GM19351 (cell line): Measurements from ENCODE around the gene LYRM4.
A peak's percentile ranks its signal among the peaks of the same experiment; 100 is the strongest.

ENCODE experiments used
- ATAC-seq: cut with Tn5 transposase; IDR thresholded peaks from one replicate; pipeline ENCODE4 v1.9.1; 2021; ENCODE audit warnings: mild to moderate bottlenecking, moderate library complexity; ENCODE audit not compliant: unreplicated experiment

The LYRM4 gene

DNA sequence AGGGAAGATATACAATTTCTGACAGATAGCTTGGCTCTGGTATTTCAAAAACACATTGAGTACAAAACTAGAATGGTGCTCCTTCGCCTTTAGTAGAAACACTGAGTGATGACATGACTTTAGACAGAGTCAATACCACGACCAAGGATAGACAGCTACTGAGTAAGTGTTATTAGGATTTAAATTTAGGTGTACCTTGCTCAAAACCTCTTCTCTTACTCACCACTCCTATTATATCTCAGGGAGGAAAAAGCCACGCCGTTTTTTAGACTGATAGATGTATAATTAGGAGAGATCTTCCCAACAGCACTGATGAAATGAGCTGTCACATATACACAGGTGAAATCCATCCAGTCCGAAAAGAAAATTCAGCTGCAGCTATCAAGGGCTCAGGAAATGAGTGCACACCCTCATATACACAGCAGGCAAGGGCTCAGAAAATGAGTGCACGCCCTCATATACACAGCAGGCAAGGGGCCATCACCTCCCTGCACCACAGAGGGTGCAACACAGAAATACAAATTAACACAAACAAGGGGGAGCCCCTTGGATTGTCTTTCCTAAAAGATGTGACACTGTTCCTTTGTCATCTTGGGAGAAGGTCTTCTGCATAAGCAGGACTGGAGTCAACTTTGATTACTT, 53.7 kb downstream of the LYRM4 start:
- ATAC-seq: no peak

DNA sequence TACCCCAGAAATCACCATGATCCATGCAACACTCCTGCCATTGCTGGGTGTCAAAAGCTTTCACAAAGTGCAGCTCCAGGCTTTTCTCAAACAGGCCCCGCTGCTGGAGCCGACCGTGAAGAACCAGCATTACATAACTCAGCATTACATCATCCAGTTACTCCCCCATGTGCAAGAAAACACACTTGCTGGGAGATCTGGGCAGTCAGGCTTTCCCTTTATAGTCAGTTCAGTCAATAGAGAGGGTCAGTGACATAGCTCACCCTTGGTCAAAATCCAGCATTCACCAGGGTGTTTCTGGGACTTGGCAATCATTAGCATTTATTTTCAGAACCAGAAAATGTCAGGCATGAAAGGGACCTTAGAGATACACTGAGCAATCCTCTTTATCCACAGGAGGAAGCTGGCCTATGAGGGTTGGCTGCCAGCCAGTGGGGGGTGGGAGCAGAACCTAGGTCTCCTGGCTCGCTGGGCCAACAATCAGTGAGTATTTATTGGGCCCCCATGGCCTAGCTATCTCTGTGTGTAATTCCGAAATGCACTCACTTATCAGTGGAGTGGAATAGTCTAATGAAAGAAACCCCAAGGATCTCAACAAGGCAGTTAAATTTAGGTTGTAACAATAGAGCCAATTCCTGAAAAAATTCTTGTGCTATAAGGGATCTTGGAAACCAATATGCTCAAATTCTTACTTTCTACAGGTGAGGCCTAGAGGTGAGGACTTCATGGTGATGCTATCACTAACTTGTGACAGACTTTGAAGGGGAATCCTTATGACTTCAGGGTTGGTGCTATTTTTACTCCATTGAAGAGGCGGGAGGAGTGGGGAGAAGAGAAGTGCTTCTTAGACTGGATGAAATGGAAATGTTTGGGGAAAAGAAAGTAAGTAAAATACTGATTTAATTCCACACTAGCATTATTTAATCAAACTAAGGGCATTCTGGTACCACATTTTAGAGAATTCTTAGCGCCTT, 54.6 kb downstream of the LYRM4 start:
- ATAC-seq: no peak

DNA sequence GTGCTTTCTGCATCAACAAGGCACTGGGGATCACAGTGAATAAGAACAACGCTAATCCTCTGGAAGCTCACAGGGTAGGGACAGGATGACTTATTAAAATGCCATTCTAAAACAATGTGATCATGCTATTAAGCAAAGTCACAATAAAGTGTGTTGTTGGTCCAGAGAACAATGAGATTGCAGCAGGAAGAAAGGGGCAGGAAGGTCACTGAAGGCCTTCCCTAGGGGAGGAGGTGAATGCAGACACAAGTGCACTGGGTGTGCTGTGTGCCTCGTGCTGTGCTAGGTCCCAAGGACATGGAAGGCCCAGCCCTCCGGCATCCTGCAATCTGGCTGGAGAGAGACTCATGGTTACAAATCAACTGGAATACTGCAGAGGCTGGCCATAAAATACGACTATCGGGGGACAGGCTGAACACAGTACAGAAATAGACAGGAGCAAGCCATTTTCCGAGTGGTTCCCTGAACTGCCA, 55.7 kb downstream of the LYRM4 start:
- no peak for ATAC-seq

DNA sequence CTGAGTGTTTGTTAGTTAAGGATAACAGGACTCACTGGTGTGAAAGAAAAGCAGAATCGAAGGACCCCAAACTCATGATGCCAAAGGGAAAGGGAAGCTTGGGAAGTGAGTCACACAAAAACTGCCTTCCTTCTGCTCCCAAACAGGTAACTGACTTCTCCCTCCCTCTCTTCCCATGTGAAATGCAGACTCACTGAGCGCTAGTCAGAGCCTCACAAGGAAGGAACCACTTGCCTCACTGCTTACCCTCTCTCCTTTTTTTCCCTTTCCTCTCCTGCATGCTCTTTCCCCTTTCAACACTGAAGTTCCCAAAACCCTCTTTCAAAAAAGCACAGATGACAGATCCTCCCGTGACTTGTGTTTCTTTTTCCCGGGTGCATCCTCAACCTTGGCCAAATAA, 56.4 kb downstream of the LYRM4 start:
- no peak for ATAC-seq

DNA sequence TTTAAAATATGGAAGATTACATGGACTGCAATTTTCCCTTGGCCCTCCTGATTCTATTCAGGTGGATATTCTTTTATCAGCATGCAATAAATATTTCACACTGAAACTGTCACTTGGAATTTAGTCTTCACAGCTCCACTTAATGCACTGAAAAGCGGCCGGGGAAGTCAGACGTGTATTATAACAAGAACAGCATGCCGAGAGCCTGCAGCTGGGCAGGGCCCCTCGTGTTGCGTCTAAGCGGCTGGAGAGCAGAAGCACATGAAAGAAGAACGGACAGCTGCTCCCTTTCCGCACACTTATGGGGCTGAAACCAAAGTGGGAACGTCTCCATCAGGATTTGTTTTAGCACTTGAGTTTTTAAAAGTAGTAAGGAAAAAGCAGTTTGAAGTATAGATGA, 57.2 kb downstream of the LYRM4 start:
- ATAC-seq: no peak

DNA sequence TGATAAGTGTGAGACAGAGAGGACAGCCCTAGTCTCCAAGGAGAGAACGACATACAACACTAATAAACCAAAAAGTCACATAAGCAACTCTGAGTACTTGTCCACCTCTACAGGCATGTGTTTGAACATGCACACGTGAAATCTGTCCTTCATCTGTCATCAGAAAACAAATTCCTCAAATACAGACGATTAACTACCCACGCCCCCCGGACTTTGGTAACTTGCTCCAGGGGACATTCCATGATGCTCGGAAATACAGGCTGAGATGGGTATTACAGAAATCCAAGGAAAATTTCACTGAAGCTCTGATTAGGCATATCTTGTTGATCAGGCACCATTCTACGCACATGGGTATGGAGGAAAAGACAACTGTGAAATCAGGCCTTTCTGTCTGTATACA, 57.8 kb downstream of the LYRM4 start:
- ATAC-seq: no peak

DNA sequence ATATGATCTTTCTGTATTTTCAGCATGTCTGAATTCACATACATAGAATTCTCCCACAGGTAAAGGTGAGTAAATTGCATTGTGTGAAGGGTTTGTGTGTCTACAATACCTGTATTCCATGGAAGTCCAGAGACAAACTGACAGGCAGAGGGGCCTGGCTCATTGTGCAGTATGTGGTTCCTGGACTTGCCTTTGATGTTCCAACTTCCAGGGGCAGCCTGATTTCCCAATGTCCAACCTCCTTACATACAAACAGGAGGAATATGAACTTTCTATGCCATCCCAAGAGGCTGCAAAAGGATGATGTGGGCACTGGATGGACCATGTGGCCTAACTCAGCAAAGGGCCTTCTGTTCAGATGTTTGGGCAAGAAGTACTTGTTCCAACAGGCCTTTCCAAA, 58.5 kb downstream of the LYRM4 start:
- no peak for ATAC-seq

DNA sequence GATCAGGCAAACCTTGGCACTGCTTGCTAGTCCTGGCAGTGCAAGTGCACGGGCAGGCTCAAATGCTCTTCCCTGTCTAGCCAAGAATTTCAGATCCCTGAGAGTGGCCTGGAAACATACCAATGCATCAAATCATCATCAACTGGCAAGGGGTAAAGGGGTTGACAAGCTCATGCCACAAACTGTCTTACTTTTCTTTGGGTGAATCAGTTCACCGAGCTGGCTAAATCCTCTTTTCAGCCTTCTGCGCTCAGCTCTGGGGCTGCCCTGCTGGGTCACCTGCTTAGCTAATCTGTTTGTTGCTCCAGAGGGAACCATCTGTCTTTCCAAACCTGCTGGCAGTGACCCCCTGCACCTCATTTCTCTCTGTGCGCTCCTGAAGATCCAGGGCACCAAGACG, 59.5 kb downstream of the LYRM4 start:
- no peak for ATAC-seq

DNA sequence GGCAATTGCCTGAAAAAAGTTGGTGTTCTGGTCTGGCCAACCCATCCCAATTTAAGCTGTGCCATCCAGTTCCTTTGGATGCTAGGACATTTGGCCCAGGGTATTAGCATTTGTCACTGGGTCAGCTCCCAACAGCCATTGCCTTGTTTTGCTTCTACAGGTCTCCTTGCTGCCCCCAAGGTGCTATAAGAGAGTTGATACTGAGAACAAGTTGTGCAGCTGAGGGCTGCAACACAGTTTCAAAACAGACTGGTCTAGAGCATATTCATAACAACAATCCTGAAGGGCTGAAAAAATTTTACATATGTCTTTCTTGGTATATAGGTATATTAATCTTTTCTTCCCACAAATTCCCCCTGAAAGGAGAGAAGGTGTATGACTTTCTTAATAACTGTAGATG, 61.0 kb downstream of the LYRM4 start:
- ATAC-seq: no peak

DNA sequence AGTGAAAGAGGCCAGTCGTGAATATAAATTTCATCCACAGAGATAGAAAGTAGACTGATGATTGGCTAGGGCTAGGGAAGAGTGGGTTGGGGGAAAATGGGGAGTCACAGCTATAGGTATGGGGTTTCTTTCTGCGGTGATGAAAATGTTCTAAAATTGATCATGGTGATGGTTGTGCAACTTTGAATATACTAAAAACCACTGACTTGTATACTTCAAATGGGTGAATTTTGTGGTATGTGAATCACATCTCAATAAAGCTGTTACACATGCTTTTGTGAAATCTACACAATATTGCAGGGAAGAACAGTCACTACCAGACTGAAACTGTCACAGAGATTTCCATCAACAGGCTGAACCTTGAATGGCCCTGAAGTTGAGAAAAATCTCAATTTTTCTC, 61.5 kb downstream of the LYRM4 start:
- ATAC-seq: no peak

DNA sequence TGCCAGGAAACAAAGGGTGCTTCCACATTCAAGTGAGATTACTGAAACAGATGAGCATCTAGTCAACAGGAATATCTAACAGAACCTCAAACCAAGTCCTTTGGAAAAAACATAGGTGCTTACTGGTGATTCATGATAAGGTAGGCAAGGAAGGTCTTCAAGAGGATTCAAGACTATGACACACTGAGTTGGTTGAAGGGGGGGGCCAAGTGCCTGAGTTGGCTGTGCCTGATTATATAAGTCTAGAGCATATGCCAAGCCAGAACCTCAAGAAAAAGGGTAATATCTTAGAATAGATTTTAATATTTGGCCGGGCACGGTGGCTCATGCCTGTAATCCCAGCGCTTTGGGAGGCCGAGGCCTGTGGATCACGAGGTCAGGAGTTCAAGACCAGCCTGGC, 63.7 kb downstream of the LYRM4 start:
- ATAC-seq: no peak

DNA sequence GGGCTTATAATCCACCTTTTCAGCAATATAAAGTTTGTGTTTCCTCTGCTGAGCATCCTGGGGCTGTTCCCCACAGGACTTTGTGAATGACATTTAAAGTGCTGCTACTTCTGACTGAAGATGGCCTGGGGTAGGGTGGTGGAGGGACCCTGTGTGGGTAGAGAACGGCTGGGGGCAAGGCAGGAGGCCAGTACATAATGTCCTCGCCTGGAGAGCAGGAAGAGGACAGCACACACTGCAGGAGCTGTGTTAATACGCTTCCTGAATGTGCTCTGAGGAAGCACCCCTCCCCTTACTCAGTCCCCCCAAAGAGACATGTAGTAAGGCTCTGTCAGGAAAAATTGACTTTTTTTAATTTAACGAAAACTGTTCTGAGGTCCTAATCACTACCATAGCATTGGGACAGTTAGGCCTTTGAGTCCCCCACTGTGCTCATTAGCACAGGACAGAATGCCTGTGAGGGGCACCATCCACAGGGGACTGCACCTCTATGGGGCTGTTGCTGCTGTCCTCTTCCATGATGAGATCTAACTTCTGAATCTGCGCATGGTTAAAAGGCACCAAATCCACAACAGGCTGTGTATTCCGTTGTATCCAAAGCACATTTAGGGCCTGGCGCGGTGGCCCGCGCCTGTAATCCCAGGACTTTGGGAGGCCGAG, 68.5 kb downstream of the LYRM4 start:
- ATAC-seq: no peak

DNA sequence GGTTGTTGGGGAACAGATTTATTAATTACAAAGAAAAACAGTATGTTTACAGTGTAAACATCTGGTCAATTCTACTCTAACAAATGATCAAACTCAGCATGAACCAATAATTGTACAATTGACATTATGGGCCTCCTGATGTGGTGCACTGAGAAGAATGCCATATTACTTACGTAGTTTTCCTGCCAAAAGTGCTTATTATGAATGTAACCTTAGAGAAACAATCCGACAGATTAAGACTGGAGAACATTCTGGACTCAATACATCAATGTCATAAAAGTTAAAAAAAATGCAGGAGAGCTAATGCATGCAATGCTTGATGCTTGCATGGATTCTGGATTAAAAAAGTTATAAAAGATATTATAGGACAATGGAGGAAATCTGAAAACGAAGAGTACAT, 69.0 kb downstream of the LYRM4 start:
- no peak for ATAC-seq

DNA sequence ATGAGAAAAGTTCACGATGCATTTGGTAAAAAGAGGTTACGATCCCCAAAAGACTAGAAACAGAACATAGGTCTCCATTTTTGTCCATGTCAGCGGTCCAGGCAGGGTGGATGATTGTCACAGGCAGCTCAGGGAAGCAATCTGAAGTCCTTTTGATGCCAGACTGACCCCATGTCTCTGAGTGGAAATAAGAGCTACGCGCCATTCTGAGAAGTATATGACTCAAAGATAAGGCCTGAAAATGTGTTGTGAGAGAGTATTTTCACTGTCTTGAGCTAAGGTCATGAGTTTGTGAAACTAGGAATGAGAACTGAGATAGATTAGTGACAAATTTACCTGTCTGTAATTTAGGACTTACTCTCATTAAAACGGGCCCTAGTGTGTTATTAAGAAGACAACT, 69.5 kb downstream of the LYRM4 start:
- ATAC-seq: peak; percentile 40

DNA sequence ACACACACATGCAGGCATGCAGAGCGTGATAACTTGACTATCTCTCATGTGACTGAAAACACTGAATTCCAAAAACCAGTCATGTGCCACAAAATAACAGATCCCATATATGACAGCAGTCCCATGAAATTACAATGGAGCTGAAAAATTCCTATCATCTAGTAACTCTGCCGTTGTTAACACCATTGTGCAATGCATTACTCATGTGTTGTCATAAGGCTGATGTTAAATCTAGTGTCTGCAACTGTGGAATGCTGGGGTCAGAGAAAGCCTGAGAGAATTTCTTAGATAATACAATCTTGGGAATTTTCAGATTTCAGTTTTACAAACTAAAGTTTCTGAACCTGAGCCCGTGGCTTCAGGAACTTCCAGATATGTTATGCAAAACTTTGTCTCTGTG, 70.2 kb downstream of the LYRM4 start:
- ATAC-seq: no peak

DNA sequence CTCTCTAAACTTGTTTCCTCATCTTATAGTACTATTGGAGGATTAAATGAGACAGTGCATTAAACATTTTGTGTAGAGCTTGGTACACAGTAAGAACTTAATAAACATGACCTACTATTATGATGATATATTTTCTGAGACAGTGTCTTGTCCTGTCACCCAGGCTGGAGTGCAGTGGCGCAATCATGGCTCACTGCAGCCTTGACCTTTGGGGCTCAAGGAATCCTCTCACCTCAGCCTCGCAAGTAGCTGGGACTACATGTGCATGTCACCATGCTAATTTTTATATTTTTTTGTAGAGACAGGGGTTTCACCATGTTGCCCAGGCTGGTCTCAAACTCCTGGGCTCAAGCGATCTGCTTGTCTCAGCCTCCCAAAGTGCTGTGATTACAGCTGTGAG, 72.1 kb downstream of the LYRM4 start:
- no peak for ATAC-seq

DNA sequence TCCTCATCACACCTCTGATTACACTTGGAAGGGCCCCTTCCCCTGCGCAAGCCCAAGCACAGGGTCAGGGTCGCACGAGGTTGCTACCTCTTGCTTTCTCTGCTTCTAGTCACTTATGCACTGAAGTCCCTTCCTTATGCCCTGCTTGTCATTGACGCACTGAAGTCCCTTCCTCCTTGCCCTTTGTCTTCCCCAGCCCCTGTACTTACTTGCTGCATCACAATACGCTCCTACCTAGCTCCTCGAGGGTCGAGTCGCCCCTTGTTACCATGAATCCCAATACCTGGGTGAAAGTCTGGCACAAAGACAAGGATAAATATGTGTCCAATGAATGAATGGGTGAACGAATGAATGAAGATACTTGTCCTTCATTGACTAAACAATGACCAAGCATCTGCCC, 75.9 kb downstream of the LYRM4 start:
- no peak for ATAC-seq

DNA sequence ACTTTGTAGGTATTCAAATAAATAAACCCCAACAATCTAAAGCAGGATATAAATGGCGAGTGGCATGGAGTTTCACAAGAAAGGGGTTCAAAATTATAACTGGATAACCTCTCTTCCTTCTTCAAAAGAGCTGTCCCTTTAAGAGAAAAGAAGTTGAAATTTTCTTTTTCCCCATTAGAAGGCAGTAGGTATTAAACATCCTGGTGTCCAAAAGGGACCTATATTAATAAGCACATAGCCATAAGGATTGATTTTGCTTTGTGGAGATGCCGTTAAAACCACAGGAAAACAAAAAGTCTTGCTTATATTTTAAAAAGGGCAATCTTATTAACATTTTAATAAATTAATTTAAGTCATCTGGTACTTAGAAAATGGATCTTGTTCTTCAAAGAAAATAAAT, 76.5 kb downstream of the LYRM4 start:
- ATAC-seq: no peak

DNA sequence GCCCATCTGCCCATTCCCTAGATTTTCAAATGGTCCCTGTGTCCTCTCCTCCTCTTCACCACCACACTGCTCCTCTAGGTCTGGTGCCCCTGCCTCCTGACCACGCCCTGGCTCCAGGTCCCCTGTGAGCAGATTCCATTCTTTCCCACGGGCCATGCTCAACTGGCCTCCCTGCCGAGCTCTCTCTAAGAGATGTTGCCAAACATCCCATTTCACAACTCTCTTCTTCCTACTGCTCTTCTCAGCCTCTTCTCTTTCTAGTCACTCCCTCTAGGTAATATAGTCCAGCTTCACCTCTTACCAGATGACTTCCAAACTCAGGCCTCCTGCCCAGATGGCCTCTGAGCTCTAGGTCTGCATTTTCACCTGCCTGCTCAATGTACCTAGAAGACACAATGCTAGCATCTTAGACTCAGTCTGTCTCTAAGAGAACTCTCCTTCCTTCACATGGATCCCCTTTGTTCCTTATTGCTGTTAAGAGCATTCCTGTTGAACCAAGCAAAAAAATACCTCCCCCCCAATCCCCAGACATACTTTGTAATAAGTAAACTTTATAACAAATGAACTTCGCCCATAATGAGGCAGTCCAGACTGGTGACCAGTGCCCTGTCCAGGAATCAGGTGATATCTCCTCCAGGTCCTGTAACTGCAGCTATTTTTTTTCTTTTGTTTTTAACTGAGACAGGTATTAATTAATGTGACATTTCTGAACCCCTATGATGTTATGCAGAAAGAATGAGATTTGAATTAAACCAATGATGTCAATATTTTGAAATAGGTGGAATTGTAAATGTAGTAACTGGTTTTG, 79.0 kb downstream of the LYRM4 start:
- ATAC-seq: no peak

DNA sequence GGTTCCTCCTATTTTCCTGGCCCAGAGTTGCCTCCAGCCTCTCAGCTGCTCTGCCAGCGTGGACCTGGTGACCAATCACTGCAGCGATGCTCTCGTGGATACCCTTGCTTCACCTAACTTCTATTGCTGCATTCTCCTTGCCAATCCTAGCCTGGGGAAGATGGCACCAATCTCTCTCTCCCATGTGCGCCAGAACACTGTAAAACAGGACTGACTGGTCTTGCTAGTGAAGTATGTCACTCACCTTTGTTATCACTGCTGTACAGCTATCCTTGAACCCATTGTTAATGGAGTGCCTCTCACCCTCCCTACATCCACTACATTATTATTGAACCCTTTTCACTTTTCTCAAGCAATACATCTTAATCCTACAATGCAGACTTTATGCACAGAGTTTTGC, 80.1 kb downstream of the LYRM4 start:
- no peak for ATAC-seq

DNA sequence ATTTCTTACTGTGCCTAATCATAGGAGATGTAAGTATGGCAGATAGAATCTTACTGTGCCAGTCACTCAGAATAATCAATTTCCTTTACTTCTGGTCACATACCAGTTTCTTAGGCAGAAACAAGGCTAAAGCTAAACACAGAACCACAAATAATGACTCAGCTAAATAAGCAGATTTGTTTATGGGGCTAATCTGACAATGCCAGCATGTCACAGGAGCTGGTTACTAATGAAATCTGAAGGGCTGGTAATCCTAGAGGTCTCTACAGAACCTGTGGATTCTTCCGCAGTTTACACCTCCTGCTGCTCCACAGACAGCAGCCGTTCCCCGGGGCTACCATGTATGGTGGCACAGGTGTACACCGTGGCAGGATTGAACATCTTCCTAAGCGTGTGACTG, 80.8 kb downstream of the LYRM4 start:
- ATAC-seq: no peak
